ENCODE results near the gene WDFY4.

Gene WDFY4

GRCh38 chr10:48814933-48815332, 130.3 kb downstream of the WDFY4 start:
- DNase-seq (ENCODE audit: low read depth in 2 of 2), result no peak

GRCh38 chr10:48817141-48817540, 132.5 kb downstream of the WDFY4 start:
- no peak for DNase-seq (ENCODE audit: low read depth in 2 of 2)

GRCh38 chr10:48818081-48818480, 133.4 kb downstream of the WDFY4 start:
- no peak for DNase-seq (ENCODE audit: low read depth in 2 of 2)

GRCh38 chr10:48818861-48819520, 134.3 kb downstream of the WDFY4 start:
- DNase-seq (ENCODE audit: low read depth in 2 of 2), result no peak

- no peak for DNase-seq (ENCODE audit: low read depth in 2 of 2)
Measured at GRCh38 chr10:48819783-48820182, 135.1 kb downstream of the WDFY4 start.

- no peak for DNase-seq (ENCODE audit: low read depth in 2 of 2)
Measured at GRCh38 chr10:48820231-48820630, 135.6 kb downstream of the WDFY4 start.

- no peak for DNase-seq (ENCODE audit: low read depth in 2 of 2)
Measured at GRCh38 chr10:48820699-48821098, 136.0 kb downstream of the WDFY4 start.

- no peak for DNase-seq (ENCODE audit: low read depth in 2 of 2)
Measured at GRCh38 chr10:48821111-48821510, 136.4 kb downstream of the WDFY4 start.

- DNase-seq (ENCODE audit: low read depth in 2 of 2), result no peak
Measured at GRCh38 chr10:48821692-48822091, 137.0 kb downstream of the WDFY4 start.

GRCh38 chr10:48833674-48834073, 149.0 kb downstream of the WDFY4 start:
- no peak for DNase-seq (ENCODE audit: low read depth in 2 of 2)

- DNase-seq (ENCODE audit: low read depth in 2 of 2), result no peak
Measured at GRCh38 chr10:48834189-48834965, 149.7 kb downstream of the WDFY4 start.

GRCh38 chr10:48835781-48836180, 151.1 kb downstream of the WDFY4 start:
- no peak for DNase-seq (ENCODE audit: low read depth in 2 of 2)

GRCh38 chr10:48836605-48837004, 151.9 kb downstream of the WDFY4 start:
- no peak for DNase-seq (ENCODE audit: low read depth in 2 of 2)

- no peak for DNase-seq (ENCODE audit: low read depth in 2 of 2)
Measured at GRCh38 chr10:48838834-48839233, 154.2 kb downstream of the WDFY4 start.

- no peak for DNase-seq (ENCODE audit: low read depth in 2 of 2)
Measured at GRCh38 chr10:48839809-48840679, 155.4 kb downstream of the WDFY4 start.

GRCh38 chr10:48842231-48842630, 157.6 kb downstream of the WDFY4 start:
- DNase-seq (ENCODE audit: low read depth in 2 of 2), result no peak

GRCh38 chr10:48843198-48843597, 158.5 kb downstream of the WDFY4 start:
- no peak for DNase-seq (ENCODE audit: low read depth in 2 of 2)

- no peak for DNase-seq (ENCODE audit: low read depth in 2 of 2)
Measured at GRCh38 chr10:48844616-48845015, 159.9 kb downstream of the WDFY4 start.

- no peak for DNase-seq (ENCODE audit: low read depth in 2 of 2)
Measured at GRCh38 chr10:48845512-48845911, 160.8 kb downstream of the WDFY4 start.

GRCh38 chr10:48847691-48848090, 163.0 kb downstream of the WDFY4 start:
- DNase-seq (ENCODE audit: low read depth in 2 of 2), result no peak

- no peak for DNase-seq (ENCODE audit: low read depth in 2 of 2)
Measured at GRCh38 chr10:48856855-48857254, 172.2 kb downstream of the WDFY4 start.

- no peak for DNase-seq (ENCODE audit: low read depth in 2 of 2)
Measured at GRCh38 chr10:48872234-48872633, 187.6 kb downstream of the WDFY4 start.

Data from fibroblast of skin of left biceps (primary cell).